LNCaP clone FGC (cell line): ENCODE measurements around the gene MFAP4.

ENCODE experiments used
- DNase-seq: peaks from one replicate; pipeline ENCODE4 v3.0.0-alpha.2; 2011; ENCODE audit warnings: low read depth
- H3K4me3 ChIP-seq: 2 replicates; pipeline ENCODE4 v1.5.1; 2011; ENCODE audit warnings: mild to moderate bottlenecking, low read depth, low read length, control low read depth
- CTCF ChIP-seq: IDR thresholded peaks from 2 replicates; pipeline ENCODE4 v1.5.1; 2012; ENCODE audit warnings: mild to moderate bottlenecking; ENCODE audit not compliant: control insufficient read depth, insufficient read depth; ENCODE audit errors: extremely low read depth

MFAP4 gene

DNA sequence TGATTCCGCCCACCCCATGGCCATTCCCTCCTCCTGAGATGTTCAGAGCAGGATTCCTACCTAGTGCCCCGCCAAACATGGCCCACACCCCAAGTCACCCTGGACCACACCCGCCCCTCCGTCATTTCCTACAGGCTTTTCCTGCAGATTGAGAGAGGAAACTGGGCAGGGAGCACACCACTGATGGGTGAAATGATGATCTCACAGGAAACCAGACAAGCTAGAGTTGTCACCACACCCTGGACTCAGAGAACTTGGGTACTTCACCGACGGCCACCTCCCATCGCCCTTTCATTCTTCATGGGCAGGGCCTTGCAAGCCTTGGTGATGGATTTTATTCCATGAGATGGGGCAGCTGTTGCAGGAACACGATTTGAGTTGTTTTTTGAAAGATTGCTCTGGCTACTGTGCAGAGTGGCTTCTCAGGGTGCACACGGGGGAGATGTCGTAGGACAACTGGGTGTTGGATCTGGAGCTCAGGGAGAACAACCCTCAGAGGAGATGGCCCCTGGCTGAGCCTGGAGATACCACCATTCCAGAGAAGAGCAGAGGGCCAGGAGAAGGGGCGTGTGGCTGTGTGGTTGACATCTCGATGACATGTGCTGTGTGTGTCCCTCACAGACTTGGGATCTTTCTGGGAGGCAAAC is 17.0 kb downstream of the MFAP4 start:
- DNase-seq = no peak
- TF ChIP-seq CTCF = no peak
- H3K4me3 ChIP-seq = no peak overlapping the region

- no peak for DNase-seq
- no peak overlapping the region for H3K4me3 ChIP-seq
- no peak for TF ChIP-seq CTCF
Observed at GRCh38 chr17:19369107-19369778, 17.7 kb downstream of the MFAP4 start.

DNA sequence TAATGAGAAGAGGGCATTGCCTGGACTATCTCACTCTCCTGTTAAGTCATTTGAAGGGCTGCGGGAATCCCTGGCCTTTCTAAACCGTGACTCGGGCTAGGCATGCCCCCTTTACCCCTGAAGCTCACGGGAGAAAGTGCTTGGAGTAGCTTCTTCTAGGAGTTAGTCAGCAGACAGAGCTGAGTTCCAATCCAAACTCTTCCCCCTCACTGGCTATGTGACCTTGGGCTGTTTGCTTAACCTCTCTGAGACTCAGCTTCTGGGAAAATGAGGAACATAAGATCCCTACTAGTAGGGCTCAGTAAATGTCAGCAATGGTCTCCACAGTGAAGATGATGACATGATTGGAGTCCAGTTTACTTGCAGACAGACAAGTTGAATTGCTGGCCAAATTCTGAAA is 18.8 kb downstream of the MFAP4 start:
- no peak overlapping the region for H3K4me3 ChIP-seq
- no peak for TF ChIP-seq CTCF
- DNase-seq = no peak

DNA sequence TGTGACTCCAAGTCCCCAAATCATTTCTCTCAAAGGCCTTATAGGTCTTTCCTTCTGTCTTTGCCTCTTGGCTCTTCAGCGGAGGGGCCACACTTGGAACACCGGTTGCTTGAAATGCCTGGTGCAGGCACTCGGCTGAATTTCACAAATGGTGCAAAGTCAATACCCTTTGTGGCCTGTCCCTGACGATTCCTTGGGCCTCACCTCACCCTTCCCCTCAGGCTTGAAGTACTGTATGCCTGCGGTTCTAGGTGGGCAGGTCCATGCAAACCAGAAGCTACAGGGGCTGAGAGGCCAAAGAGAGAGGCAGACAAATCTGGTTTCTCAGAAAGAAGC is 20.4 kb downstream of the MFAP4 start:
- no peak overlapping the region for H3K4me3 ChIP-seq
- no peak for TF ChIP-seq CTCF
- no peak for DNase-seq

- no peak for TF ChIP-seq CTCF
- no peak overlapping the region for H3K4me3 ChIP-seq
- DNase-seq = no peak
Observed at GRCh38 chr17:19365833-19366636, 21.0 kb downstream of the MFAP4 start.

DNA sequence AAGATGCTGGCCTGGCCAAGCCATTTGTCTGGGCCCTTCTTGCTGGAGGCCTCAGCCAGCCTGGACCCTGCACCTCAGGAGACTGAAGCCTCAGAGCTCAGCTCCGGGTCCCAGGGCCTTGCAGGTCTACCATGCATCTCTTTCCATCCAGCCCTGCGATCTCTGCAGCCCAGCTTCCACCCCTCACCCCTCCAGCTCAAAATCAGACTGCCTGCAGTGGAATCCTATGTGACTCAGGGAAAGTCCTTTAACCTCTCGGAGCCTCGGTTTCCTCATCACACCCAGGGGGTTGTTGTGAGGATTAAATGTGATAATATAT is 21.5 kb downstream of the MFAP4 start:
- DNase-seq = no peak
- H3K4me3 ChIP-seq = no peak overlapping the region
- TF ChIP-seq CTCF = no peak
